22Rv1 (cell line): ENCODE data around the gene CTNNA3.

Experiments
- ZFX ChIP-seq: fragments of 450-650 bp; IDR thresholded peaks from 2 replicates; pipeline ENCODE4 v1.6.1; 2017; ENCODE audit warnings: antibody characterized with exemption, borderline replicate concordance
- TF ChIP-seq, protein P1 (sequence below): fragments of 450-650 bp; IDR thresholded peaks from 2 replicates; pipeline ENCODE4 v1.5.1; 2017; ENCODE audit warnings: mild to moderate bottlenecking

- TF ChIP-seq, protein P1, sequence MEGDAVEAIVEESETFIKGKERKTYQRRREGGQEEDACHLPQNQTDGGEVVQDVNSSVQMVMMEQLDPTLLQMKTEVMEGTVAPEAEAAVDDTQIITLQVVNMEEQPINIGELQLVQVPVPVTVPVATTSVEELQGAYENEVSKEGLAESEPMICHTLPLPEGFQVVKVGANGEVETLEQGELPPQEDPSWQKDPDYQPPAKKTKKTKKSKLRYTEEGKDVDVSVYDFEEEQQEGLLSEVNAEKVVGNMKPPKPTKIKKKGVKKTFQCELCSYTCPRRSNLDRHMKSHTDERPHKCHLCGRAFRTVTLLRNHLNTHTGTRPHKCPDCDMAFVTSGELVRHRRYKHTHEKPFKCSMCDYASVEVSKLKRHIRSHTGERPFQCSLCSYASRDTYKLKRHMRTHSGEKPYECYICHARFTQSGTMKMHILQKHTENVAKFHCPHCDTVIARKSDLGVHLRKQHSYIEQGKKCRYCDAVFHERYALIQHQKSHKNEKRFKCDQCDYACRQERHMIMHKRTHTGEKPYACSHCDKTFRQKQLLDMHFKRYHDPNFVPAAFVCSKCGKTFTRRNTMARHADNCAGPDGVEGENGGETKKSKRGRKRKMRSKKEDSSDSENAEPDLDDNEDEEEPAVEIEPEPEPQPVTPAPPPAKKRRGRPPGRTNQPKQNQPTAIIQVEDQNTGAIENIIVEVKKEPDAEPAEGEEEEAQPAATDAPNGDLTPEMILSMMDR, result no peak
- TF ChIP-seq ZFX, result no peak
Measured at GRCh38 chr10:66723608-66724400, 972.2 kb downstream of the CTNNA3 start.
